ENCODE results near the gene NTM.
"Not testable (repeated sequence)": the region's sequence is repeated elsewhere in the genome, so short reads cannot be mapped to it uniquely, and the experiment has no call there.

The NTM gene

DNA sequence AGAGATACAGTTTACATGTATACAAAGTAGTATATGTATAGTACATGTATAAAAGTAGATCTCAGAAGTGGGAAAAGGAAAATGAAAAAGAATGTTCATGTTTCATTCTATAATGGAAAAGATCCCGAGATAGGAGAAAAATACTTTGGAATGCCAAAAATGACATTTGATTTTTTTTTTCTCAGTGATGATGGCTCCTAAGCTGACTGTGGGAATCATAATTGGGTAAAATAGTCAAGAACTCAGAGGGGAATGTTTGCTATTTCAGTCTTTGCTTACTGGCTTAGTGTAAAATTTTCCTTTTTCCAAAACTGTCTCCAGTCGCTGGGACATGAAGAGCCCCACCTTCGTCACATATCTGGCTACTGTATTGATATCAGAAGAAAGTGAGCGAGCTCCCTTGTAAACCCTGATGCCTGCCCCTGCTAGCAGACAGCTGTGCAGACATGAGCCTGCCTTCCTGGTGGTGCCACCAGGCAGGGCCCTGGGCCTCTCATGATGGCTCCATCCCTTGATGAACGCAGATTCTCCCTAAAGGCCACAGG, 944.6 kb downstream of the NTM start:
- DNase-seq (ENCODE audit: low spot score) = no peak

DNA sequence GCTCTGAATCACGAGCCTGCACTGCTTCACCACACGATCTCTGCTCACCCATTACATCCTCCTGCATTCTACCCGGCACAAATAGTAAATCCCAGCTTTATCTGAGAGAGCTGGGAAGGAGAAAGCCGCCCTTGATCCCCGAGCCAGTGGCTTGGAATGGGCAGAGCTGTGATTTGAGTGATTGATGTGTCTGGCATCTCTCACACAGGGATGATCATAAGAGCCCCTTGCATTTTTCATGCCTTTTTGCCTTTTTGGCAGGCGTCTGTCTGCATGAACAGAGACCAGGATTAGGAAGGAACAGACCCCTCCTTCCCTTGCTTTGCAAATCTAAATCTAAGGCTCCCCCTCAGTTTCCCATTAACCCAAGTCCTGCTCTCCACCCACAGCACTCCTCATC, 945.3 kb downstream of the NTM start:
- no peak for DNase-seq (ENCODE audit: low spot score)

DNA sequence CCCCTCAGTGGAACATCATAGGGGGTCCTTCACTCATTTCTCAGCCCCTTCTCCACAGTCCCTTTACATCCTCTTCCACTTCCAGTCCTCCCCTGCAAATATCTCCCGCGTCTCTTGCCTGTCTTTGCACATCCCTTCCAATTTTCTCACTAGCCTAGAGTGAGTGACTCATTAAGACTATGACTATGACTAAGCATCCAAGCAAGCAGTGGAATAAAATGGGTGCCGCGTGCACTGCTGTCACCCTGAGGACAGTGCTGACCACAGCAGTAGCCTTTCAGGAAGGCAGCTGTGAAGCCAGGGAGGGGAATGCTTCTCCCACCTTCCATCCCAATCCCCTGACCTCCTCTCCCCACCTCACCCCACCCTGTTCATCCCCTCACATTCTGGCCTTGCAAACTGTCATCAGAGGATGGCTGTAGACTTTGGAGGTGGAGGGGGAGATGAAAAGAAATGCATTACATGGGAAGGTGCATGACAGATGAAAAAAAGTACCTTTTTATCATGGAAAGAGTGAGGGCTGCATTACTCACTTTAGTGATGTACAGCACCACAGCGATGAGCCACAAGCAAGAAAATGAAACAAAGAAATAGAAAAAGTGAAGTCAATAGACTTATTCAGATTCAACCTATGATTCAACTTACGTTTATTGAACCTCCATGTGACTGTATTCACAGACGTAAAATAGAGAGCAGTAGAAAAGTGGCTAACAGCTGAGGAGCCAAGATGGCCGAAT, 948.2 kb downstream of the NTM start:
- no peak for DNase-seq (ENCODE audit: low spot score)

DNA sequence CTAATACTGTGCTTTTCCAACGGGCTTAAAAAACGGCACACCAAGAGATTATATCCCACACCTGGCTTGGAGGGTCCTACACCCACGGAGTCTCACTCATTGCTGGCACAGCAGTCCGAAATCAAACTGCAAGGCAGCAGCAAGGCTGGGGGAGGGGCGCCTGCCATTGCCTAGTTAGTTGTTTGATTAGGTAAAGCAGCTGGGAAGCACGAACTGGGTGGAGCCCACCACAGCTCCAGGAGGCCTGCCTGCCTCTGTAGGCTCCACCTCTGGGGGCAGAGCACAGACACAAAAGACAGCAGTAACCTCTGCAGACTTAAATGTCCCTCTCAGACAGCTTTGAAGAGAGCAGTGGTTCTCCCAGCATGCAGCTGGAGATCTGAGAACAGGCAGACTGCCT, 949.0 kb downstream of the NTM start:
- DNase-seq (ENCODE audit: low spot score) = not testable (repeated sequence)

DNA sequence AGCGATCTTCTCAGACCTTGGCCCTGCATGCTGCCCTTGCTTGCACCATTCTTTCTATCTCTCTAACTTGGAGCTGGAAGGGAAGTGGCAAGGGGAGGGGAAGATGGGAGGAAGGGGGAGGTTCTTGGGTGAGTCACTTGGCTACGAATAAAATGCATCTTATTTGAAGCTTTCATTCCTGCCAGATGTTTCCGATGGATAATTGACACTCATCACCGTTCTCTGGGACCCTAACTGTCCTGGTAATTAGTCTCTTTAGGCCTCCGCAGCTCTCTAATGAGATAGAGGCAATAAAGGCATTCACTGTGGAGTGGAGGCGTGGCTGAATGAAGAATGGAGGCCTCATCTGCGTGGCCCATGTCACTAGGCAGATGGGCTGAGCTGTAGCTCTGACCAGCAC, 960.1 kb downstream of the NTM start:
- DNase-seq (ENCODE audit: low spot score) = no peak

DNA sequence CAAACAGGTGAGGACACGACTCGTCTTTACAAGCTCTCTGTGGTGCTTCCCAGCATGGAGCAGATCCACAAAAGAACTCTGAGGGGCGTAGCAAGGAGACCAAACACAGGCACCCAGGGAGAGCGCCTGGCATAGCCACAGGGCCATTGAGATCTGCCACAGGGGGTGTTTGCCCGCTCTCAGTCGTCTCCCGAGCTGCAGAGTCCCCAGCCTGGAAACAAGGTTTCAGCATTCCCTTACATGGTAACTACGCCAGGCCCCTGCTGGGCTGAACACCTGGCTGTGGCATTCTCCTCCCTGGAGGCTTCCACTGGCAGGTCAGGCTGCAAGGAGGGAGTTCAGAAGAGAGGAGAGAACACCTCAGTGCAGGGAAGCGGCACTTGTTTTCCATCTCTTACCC, 962.1 kb downstream of the NTM start:
- no peak for DNase-seq (ENCODE audit: low spot score)

DNA sequence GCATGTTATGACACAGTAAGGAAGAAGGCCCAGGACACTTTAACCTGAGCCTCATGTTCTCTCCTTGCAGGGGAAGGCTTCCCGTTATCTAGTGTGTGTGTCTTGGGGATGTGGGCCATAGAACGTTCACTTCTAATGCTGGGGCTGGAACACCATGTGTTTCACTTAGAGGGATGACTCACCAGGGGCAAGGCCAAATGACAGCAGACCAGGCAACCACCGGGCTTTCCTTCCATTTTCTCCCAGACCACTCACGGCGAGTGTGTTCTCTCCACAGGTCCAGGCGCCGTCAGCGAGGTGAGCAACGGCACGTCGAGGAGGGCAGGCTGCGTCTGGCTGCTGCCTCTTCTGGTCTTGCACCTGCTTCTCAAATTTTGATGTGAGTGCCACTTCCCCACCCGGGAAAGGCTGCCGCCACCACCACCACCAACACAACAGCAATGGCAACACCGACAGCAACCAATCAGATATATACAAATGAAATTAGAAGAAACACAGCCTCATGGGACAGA, 964.4 kb downstream of the NTM start:
- DNase-seq (ENCODE audit: low spot score) = no peak

DNA sequence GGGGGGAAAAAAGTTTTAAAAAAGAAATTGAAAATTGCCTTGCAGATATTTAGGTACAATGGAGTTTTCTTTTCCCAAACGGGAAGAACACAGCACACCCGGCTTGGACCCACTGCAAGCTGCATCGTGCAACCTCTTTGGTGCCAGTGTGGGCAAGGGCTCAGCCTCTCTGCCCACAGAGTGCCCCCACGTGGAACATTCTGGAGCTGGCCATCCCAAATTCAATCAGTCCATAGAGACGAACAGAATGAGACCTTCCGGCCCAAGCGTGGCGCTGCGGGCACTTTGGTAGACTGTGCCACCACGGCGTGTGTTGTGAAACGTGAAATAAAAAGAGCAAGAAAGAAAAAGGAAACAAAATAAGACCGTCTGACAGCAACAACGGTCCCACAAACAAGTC, 964.9 kb downstream of the NTM start:
- DNase-seq (ENCODE audit: low spot score) = no peak

DNA sequence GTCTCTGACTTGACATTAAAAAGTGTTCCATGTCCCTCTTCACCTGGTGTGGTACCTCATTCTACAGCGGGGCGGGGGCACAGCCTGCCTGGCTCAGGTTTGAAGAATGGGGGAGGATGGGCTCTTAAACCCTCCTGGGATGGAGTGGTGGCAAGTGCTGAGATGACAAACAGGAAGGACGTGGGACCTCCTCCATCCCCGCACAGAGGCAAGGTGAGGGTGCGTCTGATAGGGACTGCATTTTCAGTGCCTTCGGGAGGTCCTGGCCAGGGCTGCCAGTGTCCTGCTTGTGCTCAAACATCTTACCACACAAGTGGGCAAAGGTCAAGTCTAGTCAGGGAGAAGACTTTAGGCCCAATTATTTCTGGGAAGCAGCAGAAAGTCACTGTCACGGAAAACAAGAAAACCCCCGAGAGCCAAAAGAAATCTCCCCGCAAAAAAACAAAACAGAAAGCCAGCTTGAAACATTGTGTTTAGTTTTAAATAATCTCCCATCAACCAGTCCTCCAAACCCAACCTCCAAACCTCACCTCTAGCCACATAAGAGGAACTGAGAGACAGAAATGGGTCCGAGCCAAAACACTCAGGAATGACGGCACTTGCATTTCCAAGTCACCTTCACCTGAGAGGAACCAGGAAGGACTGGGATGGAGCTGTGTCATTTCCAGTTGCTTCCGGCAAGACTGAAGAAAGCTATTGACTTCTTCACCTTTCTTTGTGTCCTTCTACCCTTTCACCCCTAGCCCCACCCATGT, 966.5 kb downstream of the NTM start:
- no peak for DNase-seq (ENCODE audit: low spot score)

DNA sequence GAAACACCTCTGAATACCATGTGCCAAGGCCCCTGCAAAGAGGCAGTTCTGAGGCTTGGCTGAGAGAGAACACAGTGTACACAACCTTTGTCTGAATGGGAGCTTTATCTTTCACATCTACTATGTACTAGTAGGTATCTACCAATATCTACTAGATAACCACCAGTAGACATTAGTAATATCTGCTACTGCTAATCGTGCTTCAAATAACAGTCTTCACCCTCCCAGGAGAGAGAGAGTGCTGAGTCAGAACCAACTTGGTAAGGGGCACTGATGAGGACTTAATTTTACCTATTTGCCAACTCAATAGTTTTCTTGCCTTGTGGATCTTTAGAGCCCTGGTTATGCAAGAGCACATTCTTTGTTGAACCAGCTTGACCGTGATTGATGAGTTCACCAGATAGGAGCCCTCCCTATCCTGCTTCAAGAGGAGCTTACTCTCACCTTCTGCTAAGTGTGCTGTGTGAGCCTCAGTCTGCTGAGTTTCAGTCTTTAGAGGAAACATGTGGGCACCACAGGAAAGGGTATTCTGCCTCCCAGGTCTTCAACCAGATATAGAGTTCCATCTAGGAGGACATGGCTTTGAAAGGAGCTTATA, 967.5 kb downstream of the NTM start:
- no peak for DNase-seq (ENCODE audit: low spot score)

DNA sequence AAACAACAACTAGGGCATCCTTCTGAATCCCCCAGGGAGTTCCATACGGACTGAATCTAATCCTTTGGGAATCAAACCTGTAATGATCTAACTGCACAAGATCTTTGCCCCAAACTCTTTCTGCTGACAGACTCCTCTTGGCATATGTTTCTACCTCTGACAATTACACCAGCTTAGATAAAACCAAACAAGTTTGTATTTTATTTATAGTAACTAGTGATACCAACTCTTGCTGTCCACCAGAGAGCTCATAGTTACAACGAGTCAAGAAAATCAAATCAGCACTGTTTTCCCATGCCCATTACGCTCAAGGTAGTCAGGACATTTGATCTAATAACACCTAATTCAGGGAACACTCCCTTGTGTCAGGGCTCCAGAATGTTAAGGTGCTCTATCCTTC, 972.0 kb downstream of the NTM start:
- no peak for DNase-seq (ENCODE audit: low spot score)

DNA sequence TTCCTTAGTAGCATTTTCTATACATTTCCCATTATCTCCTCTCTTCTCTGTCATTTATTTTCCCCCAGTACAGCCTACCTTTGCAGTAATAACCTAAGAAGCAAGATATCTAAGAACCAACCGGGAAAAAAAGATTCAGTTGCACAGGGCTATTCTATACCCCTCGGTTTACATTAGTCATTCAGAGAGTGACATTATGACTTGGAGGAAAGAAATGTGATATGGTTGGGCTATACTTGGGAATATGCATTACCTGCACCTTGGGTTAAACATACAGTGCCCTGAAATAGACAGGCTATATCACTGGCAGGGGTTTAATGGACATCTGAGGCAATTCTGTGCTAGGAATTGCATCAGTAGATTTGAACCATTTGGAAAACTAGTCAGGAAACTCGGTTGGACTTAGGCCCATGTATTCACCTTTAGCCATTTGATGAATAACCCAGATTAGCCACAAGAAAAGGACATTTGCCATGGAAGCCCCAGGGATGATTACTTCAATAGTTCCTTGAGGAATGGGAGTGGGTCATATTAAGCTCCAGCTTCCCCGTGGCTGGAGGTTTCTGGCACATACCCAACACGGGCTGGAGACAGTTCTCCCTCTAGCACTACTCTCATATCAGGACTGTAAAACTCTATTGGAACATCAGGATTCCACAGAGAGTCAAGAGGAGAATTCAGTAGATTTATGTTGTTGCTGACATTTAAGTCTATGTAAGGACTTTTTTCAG, 973.2 kb downstream of the NTM start:
- DNase-seq (ENCODE audit: low spot score) = no peak

DNA sequence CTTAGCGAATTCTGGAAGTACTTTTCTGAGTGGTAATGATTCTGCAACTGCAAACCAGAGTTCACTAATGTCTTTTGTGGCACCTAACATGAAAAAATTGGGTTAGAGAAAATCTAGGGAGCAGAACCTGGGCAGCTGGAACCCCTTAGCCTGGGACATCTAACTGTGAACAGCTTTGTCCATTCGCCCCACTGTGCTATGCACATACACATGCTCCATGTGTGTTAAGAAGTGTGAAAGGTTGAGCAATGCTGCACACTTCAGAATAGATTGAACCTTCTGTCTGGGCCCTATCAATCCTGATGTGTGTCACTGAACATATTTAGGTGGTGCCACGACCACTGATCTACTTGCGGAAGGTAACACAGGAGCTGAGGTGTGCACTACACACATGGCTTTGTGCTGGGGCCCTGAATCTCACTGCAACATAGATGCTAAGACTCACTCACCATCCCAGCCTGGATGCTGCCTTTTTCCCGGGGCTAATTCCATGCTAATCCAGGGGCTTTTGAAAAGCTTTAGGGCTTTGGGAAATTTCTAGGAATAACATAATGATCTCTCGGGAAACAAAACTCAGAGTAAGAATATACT, 976.2 kb downstream of the NTM start:
- DNase-seq (ENCODE audit: low spot score) = no peak

DNA sequence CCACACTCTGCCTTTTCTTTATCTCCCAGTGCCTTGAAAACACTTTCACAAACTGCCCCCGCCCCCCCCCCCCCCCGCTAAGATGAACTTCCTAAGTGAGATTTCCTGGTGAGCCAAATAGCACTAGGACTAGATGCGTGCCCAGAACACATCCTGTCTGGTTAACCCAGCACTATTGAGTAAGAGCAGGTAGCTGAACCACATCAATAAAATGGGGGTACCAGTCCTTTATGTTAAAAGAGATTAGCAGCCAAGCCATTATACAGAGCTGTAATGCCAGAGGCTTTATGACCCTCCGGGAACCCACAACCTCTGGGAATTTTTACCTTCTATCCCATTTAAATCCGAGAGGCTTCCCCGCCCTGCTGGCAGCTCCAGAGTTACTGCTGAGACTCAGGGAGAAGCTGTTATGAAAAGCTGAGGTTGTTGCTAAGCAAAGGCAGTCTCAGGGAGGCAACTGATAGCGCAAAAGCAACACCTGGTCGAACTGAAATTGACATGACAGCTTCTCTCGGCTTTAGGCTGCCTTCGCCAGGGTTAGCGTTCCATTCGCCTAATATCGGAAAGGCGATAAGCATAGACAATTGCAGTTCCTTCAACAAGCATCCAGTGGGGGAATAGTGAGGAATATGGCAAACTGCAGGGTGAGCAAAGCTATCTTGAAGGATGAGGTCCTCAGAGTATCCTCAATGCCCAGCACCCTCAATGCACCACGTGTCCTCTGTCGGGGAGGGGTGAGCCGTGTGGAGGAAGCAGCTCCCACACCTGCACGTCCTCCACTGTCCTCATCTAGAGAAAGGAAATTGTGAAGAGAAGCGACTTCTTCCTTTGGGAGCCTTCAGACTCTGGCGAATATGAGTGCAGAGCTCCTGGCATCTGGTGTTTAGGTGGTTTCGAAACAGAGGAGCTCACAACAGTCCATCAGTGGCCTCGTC, 977.0 kb downstream of the NTM start:
- no peak for DNase-seq (ENCODE audit: low spot score)

DNA sequence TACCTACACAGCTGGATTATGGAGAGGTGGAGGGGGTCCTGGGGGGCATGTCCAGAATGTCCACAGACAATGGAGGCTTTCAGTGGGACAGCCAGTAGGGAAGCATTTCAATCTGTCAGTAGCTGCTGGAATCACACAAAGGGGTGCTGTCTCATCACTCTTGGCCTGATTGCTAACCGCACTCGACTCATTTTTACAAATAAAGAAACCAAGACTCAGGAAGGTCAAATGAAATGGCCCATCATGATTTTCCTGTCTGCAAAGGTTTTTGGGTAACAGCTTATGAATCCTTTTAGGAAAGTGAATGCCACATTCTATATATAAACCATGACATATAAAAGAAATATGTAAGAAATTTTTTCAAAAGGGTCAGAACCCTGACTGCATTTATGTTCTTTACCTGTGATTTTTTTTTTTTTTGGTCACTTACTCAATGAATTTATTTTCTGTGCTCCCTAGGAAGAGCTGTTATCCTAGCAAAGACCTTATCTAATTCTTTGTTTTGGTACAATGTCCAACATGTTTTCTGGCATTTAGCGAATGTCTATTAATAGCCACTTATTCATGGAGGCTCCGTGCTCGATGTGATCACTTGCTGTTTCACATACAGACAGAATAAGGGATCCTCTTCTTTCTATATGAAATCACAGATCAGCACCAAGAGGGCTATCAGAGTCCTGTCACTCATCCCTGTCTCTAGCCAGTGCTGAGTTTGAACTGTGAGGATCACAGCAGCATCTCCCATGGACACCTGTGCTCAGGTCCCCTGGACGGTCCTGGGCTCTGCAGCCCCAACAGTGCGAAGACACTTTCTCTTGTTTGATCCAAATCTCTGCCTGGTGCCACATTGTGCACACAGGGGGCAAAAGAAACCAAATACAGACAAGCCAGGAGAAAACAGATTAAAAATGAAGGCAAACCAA, 979.7 kb downstream of the NTM start:
- no peak for DNase-seq (ENCODE audit: low spot score)

DNA sequence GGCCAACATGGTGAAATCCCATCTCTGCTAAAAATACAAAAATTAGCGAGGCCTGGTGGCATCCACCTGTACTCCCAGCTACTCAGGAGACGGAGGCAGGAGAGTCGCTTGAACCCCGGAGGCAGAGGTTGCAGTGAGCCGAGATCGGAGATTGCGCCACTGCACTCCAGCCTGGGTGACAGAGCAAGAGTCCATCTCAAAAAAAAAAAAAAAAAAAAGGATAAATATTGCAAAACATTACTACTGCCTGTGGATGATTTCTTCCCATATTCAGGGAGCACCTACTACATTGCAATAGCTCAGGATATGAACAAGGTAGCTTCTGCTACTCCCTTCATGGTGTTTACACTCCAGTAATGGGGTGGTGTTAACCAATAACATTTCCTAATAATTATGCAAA, 980.6 kb downstream of the NTM start:
- DNase-seq (ENCODE audit: low spot score) = no peak

DNA sequence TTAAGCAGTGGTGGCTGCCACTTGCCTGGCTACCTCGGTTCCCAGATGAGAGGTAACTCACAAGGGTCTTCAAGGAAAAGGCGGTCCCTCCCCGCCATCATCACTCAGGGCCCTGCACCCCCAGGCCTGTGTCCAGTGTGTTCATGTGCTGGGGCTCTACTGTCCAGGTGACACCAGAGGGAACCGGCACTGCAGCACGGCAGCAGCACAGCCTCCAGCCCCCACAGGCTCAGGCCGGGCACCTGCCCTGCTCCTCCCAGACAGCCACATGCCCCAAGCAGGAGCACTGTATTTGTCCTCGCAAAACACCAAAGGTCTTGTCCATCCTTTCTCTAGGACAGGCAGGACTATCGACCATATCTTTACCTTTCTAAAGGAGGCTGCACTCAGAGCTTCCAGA, 982.1 kb downstream of the NTM start:
- DNase-seq (ENCODE audit: low spot score) = no peak

DNA sequence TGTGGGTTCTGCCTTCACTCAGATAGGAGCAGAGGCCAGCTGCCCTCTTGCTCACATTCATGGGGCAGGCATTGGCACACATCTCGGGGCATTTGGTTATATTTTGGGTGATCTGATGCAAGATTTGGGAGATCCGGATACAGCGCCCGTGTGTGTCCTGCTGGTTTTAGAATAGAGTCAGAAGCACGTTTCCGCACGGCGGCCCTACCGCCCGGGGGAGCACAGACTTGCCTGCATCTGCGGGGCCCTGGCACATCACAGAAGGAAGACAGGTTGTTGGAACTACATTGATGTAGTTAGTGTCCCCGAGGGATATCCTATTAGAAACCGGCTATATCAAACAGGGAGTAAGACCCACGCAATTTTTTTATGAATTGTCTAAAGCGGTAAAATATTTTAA, 982.8 kb downstream of the NTM start:
- DNase-seq (ENCODE audit: low spot score) = no peak

DNA sequence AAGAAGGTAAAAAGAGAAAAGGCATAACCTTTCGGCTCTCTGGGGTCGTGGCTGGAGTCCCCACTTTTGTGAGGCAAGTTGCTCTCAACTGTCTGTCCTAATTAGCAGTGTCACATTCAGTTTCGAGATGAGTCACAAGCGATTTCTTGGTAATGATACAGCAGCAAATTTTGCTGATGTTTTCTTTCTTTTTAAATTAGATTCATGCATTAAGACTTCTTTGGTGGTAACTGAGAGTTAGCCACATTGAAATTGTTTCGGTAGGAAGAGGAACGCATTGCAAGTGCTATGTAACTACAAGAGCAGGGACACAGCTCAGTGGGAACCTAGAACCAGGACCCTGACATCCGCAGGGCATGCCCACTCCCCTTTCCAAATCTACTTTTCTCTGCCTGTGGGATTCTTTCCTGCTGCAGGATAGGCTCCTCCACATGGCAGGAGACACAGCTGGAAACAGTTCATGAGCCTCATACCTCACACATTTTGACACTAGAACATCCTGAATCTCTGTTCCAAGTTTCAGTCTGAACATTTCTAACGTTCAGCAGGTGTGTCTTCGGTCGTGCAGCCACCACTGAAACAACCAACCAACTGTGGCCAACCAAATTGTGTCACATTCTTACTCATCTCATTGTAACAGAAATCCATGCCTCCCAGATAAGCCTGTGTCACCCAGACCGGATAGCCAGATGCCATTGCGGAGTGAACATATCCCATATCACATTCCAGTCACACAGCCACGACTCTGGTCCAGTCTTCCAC, 987.6 kb downstream of the NTM start:
- no peak for DNase-seq (ENCODE audit: low spot score)

Measured in Ammon's horn (tissue), 1 donor.